ENCODE data around the gene GNG2. TPM values are rescaled to one million over a fixed set of nuclear protein-coding genes. Genes with fewer than 3 reads are reported as not detected.

The GNG2 gene
- total RNA-seq, 1 experiment from 2014 or later, result not detected

DNA sequence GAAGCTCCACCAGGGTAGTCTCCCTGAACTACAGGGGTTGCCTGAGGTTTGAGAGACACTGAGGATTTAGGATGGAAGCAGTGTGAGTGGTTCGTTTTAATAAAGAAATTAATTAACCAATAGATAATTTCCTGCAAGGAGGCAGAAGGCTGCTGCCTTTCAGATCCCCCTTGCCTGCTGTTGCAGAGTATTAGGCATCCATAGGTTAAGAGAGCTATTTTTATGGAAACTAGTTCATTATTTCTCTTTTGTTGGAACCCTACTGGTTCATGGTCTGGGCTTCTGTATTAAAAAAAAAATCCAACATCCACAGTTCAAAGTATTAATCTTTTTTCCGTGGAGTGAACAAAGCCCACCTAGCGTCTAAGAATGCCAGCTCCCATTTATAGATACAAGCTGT is 78.4 kb downstream of the GNG2 start:
- TF ChIP-seq CTCF (IDR thresholded peaks at IDR 0.05; ENCODE audit: unreplicated experiment), result no peak
- no TSS peak for BruUV-seq (replicated peaks)
- intact Hi-C loops (cut with micrococcal nuclease; ENCODE audit: unreplicated experiment), result no loop called here
- H3K36me3 Mint-ChIP-seq (ENCODE audit: insufficient read depth, unreplicated experiment), result no peaks in the 10 kb centered on the region
- H3K27ac Mint-ChIP-seq (ENCODE audit: unreplicated experiment), result no peak overlapping the region
- no peaks in the 10 kb centered on the region for H3K4me1 Mint-ChIP-seq (ENCODE audit: low read depth, unreplicated experiment)
- no peak overlapping the region for H3K4me3 Mint-ChIP-seq (ENCODE audit: low read depth, unreplicated experiment)
- CTCF ChIA-PET, result no interaction called here
- no peaks in the 10 kb centered on the region for H3K9me3 Mint-ChIP-seq (ENCODE audit: low read depth, unreplicated experiment)
- peaks cover 16% of the 10 kb centered on the region for H3K27me3 Mint-ChIP-seq (ENCODE audit: unreplicated experiment)
- no peak for DNase-seq

DNA sequence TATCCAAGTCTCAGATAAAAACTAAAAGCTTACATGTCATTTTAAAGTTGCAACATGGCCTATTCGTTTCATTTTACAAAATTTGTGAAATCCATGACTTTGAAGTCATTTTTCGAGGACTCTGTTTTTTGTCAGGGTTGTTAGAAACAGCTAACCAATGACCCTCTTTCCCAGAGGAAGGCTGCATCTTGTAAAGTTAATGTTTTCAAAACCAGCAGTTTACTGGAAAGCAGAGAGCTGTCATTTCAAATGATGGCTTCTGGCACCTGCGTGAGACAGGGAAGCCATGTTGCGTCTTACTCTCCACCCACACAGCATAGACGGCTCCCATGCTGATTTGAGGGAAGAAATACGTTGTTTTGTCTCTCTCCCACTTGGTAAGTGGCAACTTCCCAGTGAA is 78.8 kb downstream of the GNG2 start:
- no peak for TF ChIP-seq CTCF (IDR thresholded peaks at IDR 0.05; ENCODE audit: unreplicated experiment)
- DNase-seq, result no peak
- H3K36me3 Mint-ChIP-seq (ENCODE audit: insufficient read depth, unreplicated experiment), result no peaks in the 10 kb centered on the region
- intact Hi-C loops (cut with micrococcal nuclease; ENCODE audit: unreplicated experiment), result no loop called here
- no peak overlapping the region for H3K4me3 Mint-ChIP-seq (ENCODE audit: low read depth, unreplicated experiment)
- no peaks in the 10 kb centered on the region for H3K9me3 Mint-ChIP-seq (ENCODE audit: low read depth, unreplicated experiment)
- H3K27ac Mint-ChIP-seq (ENCODE audit: unreplicated experiment), result no peak overlapping the region
- no TSS peak for BruUV-seq (replicated peaks)
- no peaks in the 10 kb centered on the region for H3K4me1 Mint-ChIP-seq (ENCODE audit: low read depth, unreplicated experiment)
- peaks cover 12% of the 10 kb centered on the region for H3K27me3 Mint-ChIP-seq (ENCODE audit: unreplicated experiment)
- CTCF ChIA-PET, result no interaction called here

DNA sequence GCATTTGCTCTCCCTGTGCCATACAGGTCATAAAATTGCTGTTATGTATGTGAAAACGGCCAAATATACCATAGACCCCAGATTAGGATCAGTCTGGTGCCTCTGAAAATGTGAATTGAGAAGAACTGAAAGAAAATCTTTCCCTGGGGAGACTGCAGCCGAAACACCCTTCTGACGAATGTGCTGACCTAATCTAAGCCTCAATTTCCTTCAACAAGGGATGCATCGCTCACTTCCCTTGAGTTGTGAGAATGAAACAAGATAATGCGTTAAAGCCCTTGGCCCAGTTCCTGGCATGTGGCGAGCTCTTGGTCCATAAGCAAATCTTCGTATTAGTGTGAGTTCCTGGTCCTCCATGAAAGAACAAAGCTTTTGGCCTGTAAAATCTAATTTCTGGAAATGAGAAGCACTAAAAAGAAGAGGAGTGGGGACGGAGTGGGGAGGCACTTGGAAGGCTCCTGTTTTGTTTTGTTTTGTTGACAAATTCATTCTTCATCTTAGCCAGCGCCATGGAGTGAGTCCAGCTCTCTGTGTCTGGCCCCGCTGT is 79.4 kb downstream of the GNG2 start:
- Mint-ChIP-seq H3K9me3 (ENCODE audit: low read depth, unreplicated experiment) (no peaks in the 10 kb centered on the region), H3K4me1 (ENCODE audit: low read depth, unreplicated experiment) (no peaks in the 10 kb centered on the region), H3K27me3 (ENCODE audit: unreplicated experiment) (peaks cover 11% of the 10 kb centered on the region), H3K4me3 (ENCODE audit: low read depth, unreplicated experiment) (no peak overlapping the region), H3K27ac (ENCODE audit: unreplicated experiment) (no peak overlapping the region), H3K36me3 (ENCODE audit: insufficient read depth, unreplicated experiment) (no peaks in the 10 kb centered on the region)
- TF ChIP-seq CTCF (IDR thresholded peaks at IDR 0.05; ENCODE audit: unreplicated experiment), result no peak
- BruUV-seq (replicated peaks), result no TSS peak
- intact Hi-C loops (cut with micrococcal nuclease; ENCODE audit: unreplicated experiment), result no loop called here
- no peak for DNase-seq
- CTCF ChIA-PET, result no interaction called here

DNA sequence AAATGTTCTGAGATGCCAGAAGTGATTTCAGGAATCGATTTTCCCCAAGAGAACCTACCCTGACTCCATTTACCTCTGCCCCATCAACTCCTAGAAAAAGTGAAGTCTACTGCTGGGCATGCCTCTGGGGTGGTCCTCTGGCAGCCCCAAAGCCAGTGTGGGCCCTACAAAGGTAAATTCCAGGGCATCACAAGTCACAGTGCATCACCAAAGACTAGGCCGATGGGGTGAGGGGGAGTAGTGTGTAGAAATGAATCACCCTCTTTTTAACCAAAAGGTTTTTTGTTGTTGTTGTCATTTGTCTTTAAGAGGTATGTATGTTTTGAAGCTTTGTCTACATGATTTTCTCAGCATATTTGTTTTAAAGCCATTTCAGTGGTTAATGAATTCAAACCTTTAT is 82.6 kb downstream of the GNG2 start:
- no TSS peak for BruUV-seq (replicated peaks)
- Mint-ChIP-seq H3K9me3 (ENCODE audit: low read depth, unreplicated experiment) (no peaks in the 10 kb centered on the region), H3K4me3 (ENCODE audit: low read depth, unreplicated experiment) (no peak overlapping the region), H3K4me1 (ENCODE audit: low read depth, unreplicated experiment) (no peaks in the 10 kb centered on the region), H3K27ac (ENCODE audit: unreplicated experiment) (no peak overlapping the region), H3K27me3 (ENCODE audit: unreplicated experiment) (peaks cover 42% of the 10 kb centered on the region), H3K36me3 (ENCODE audit: insufficient read depth, unreplicated experiment) (no peaks in the 10 kb centered on the region)
- DNase-seq, result no peak
- CTCF ChIA-PET, result no interaction called here
- intact Hi-C loops (cut with micrococcal nuclease; ENCODE audit: unreplicated experiment), result no loop called here
- no peak for TF ChIP-seq CTCF (IDR thresholded peaks at IDR 0.05; ENCODE audit: unreplicated experiment)

Data from Calu3 (cell line).